Tibial nerve (tissue), 4 donors: Measurements from ENCODE around the gene POP5.

Experiments
- CTCF ChIP-seq, 5 experiments: fragments of 200-600 bp in 3 of 5; fragments of 450-650 bp in 2 of 5; sonication (generic) in 3 of 5; IDR thresholded peaks; one replicate each; pipeline ENCODE4 v1.5.1; 2016 to 2019; ENCODE audit warnings: antibody characterized with exemption in 5 of 5, mild to moderate bottlenecking in 3 of 5, moderate library complexity in 2 of 5
- EP300 ChIP-seq, 2 donors: sonication (generic); formaldehyde crosslinking; IDR thresholded peaks; one replicate each; pipeline ENCODE4 v1.6.1; 2017; ENCODE audit warnings: antibody characterized with exemption in 2 of 2, mild to moderate bottlenecking in 1 of 2

DNA sequence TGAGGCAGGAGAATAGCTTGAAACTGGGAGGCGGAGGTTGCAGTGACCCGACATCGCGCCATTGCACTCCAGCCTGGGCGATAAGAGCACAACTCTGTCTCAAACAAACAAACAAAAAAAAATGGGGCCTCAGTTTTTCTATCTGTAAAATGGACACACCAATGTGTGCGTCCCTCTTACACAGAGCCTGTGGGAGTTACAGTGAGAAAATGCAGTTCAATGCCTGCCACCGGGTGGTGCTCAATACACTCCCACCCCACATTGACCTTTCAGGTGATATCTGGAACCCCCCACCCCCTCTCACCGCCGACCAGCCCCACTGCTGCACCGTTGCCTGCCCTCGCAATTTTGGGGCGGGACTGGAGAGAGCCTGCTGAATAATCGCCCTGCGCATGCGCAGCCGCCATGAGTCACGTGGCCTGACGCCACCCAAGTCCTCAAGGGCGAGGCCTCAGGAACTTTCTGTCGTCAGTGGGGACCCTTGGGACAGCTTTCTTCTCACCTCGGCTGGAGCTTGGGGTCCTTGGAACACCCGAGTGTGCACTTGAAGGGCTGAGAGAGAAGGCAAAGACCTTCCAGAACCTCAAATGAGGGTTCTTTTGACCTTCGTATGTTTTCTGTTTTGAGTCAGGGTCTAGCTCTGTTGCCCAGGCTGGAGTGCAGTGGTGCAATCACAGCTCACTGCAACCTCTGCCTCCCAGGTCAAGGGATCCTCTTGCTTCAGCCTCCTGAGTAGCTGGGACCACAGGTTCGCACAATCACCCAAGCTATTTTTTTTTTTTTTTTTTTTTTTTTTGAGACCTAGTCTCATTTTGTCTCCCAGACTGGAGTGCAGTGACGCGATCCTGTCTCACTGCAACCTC lies 44.6 kb upstream of the POP5 start:
- no peak for TF ChIP-seq CTCF (IDR thresholded peaks at IDR 0.05)
- TF ChIP-seq EP300 (IDR thresholded peaks at IDR 0.05), result no peak
